IPS-NIHi7 (cell line): ENCODE results near the gene UBIAD1.
A peak's percentile ranks its signal among the peaks of the same experiment; 100 is the strongest.
"Not testable (repeated sequence)": the region's sequence is repeated elsewhere in the genome, so short reads cannot be mapped to it uniquely, and the experiment has no call there.

Source experiments
- DNase-seq: peaks from one replicate; pipeline ENCODE4 v3.0.0; 2012; ENCODE audit warnings: mixed read lengths; ENCODE audit errors: extremely low spot score

The UBIAD1 gene, protein sequence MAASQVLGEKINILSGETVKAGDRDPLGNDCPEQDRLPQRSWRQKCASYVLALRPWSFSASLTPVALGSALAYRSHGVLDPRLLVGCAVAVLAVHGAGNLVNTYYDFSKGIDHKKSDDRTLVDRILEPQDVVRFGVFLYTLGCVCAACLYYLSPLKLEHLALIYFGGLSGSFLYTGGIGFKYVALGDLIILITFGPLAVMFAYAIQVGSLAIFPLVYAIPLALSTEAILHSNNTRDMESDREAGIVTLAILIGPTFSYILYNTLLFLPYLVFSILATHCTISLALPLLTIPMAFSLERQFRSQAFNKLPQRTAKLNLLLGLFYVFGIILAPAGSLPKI

GRCh38 chr1:11272832-11273594 lies at the start of gene UBIAD1:
Gene UBIAD1 (plus strand): TSS chr1:11273198. CDS start chr1:11273532, 334 bp downstream.
- DNase-seq = peak; percentile 96

DNA sequence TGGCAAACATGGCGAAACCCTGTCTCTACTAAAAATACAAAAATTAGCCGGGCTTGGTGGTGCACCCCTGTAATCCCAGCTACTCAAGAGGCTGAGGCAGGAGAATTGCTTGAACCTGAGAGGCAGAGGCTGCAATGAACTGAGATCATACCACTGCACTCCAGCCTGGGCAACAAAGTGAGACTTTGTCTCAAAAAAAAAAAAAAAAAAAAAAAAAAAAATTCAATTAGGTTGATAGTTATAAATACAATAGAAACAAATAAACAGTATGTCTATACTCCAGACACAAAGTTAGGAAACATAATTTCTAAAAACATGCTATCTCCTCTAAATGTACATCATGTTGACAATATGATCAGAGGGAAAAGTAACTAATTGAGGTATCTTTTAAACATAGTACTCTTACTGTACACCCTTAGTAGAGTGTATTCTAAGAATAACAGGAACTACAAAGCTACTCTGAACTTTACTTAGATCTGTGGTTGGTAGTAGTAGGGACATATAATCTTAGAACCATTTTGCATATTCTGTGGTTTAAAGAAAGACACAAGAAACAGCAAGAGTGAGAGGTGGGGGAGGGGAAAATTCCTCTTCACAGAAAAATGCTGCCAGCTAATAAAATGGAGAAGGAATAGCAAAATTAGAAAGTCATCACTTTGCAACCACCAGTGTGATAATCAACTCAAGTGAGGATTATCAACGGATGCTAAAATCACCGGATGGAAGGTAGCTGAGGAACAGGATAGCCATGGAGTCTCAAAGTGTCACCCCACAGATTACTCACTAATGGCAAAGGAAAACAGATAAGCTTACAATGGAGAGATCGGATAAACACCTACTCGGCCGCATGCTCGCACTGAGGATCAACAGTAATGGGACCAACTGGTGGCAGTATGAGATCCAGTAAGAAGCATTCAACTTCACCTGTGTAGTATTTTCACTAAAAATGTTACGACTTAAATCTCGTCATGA lies 45.6 kb upstream of the UBIAD1 start:
- no peak for DNase-seq

- no peak for DNase-seq
These were observed 43.8 kb upstream of the UBIAD1 start for GRCh38 chr1:11229203-11229602.

DNA sequence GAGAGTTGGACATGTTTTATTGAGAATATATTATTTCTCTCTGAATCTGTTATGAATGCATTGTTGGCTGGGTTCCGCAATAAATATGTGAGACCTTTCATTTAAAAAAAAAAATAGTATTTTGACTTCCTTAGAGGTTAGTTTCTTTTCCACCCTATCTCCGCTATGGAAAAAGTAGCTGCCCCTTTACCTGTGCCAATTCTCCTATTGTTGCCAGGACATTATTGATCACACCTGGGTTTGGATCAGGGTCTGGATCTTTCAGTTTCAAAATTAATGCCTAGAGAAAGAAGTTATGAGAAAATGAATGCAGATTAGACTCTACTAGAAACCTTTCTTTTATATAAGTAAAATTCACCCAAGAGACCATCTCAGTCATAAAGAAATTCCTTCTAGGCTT lies 39.8 kb upstream of the UBIAD1 start:
- no peak for DNase-seq

- no peak for DNase-seq
These were observed 35.6 kb upstream of the UBIAD1 start for GRCh38 chr1:11237356-11237755.

GRCh38 chr1:11238311-11238710 lies 34.7 kb upstream of the UBIAD1 start:
- DNase-seq = no peak

DNA sequence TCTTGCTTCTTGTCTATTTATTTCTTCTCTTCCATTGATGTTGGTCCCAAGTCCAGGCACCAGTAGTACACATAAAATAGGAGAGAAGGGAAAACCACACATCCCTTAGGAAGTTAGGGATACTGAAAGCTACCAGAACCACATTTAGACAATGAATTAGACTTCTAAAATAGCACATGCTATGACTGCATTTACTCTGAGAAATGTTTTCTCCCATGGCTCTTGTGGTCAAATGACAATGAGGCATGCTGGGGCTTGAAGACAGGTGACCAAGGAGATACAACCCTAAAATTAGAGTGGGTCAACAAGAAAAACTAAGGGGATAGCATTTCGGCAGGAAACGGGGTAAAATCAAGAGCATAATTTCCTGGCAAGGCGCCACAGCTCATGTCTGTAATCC lies 27.8 kb upstream of the UBIAD1 start:
- no peak for DNase-seq

DNA sequence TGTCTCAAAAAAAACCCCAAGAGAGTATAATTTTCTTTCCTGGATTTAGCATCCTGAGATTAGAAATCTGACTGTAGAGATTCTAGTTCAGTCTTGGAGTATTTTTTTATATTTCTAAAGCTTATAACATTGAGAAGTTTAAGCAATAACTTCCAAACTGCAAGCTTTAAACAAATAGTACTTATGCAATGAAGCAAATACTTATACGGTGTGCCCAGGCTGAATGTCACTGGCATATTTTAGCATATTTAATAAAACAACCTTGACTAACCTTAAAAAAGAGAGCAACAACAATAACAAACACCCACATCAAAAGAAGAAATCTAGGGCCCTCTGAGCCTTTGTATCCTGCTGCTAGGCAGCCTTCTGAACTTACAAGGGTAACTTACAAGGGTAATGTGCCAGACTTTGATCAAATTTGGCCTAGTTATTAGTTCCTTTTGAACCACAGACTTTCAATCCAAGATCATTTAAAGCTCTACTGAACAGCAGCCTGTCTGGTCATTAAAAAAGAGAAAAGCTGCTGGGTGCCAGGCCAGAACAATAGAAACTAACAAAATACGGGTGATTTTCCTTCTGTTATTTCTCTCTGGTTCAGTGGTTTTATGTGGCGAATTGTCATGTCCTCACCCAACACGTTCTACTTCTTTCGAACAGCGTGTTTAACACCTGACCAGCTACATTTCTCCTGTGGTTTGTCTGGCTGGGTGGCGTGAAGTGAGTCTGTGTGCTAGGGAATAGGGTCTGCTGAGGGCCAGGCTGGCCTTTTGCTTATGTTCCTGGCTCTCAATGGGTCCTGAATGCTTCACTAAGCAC lies 26.9 kb upstream of the UBIAD1 start:
- DNase-seq = no peak

DNA sequence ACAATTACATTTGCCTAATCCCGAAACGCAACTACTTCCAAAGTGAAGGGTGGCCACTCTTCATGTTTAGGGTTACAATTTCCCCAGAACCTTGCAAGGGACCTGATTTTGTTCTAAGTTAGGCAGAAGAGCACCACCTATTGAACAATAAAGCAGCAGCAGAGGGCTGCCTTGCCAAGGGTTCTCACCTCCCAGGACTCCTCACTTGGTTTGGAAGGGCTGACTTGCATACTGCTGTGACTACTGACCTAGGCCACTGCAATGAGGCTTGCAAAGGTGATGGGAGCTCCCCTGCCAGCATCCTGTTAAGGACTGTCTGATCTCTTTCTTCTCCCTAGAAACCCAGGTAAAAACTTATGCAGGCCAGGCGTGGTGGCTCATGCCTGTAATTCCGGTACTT lies 24.8 kb upstream of the UBIAD1 start:
- DNase-seq = peak; percentile 41

DNA sequence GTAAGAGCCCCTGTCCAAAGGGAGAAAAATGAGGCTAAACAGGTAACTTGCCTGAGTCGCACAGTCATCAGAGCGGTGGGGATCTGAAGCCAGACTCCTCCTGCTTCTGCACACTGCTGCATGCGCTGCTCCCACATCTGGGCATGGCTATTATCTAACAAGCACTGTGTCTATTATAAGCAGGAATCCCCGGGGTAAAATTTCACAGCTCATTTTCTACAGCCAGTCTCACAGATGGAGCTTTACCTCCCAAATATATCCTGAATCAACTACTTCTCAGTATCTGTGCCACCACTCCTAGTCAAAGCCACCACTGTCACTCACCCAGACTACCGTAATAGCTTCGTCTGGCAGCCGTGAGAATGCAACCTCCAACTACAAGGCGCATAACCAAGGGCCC lies 20.5 kb upstream of the UBIAD1 start:
- no peak for DNase-seq

GRCh38 chr1:11253226-11253625 lies 19.8 kb upstream of the UBIAD1 start:
- no peak for DNase-seq

DNA sequence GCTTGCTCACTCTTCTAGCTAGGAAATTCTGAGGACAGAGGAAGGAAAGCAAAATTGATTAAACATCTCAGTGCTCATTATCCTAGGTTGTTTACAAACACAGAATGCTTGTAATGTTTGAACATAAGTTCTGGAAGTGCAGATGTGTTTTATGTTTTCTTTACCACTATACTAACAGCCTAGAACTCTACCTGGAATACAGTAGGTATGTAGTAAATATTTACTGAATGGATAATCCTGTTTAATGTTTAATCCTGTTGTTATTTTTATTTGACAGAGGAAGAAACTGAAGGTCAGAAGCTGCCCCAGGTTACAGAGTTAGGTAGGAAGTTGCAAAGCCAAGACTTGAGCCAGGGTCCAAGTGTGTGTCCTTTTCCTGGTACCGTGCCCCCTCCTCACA lies 16.7 kb upstream of the UBIAD1 start:
- no peak for DNase-seq

GRCh38 chr1:11262171-11263049 lies 10.6 kb upstream of the UBIAD1 start, which contains the start of gene MTOR:
Gene MTOR (minus strand): TSS chr1:11262551. CDS start chr1:11259409, 3,142 bp downstream.
- DNase-seq = peak; percentile 98

GRCh38 chr1:11266268-11267074 lies 6.5 kb upstream of the UBIAD1 start:
- DNase-seq = no peak

DNA sequence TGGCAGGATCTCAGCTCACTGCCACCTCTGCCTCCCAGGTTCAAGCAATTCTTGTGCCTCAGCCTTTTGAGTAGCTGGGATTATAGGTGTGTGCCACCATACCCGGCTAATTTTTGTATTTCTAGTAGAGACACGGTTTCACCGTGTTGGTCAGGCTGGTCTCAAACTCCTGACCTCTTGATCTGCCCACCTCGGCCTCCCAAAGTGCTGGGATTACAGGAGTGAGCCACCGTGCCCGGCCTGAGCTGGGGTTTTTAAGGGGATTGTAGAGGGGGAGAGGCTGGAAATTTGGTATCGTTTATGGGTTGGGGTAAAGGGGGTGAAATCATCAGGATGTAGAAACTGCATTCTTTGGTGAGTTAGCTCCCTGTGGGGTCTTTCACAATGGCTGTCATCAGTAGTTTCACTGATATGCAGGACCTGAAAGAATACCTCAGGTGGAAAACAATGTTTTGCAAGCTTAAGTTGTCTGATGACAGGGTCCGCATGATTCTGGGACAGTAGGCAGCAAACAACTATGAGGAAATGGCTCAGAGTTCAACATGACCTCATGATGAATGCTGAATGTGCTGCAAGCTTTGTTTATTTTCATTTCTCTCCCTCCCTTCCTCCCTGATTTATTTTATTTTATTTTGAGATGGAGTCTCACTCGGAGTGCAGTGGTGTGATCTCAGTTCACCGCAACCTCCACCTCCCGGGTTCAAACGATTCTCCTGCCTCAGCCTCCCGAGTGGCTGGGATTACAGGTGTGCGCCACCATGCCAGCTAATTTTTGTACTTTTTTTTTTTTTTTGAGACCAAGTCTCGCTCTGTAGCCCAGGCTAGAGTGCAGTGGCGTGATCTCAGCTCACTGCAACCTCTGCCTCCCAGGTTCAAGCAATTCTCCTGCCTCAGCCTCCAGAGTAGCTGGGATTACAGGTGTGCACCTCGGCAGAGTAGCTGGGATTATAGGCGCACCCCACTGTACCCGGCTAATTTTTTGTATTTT lies 5.4 kb upstream of the UBIAD1 start:
- DNase-seq = not testable (repeated sequence)

DNA sequence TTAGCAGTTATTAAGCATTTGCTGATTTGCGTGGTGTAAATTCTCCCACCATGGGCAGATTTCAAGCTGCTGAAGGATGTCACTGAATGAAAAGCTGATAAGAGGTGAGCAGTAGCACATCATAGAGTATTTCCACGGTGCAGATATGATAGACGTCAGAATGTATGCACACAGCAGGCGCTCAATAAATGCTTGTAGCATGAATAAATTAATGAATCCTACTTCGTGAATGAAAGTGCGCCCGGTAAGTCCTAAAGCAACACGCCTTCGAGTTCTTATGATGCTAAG lies 510 bp upstream of the UBIAD1 start:
- DNase-seq = no peak

DNA sequence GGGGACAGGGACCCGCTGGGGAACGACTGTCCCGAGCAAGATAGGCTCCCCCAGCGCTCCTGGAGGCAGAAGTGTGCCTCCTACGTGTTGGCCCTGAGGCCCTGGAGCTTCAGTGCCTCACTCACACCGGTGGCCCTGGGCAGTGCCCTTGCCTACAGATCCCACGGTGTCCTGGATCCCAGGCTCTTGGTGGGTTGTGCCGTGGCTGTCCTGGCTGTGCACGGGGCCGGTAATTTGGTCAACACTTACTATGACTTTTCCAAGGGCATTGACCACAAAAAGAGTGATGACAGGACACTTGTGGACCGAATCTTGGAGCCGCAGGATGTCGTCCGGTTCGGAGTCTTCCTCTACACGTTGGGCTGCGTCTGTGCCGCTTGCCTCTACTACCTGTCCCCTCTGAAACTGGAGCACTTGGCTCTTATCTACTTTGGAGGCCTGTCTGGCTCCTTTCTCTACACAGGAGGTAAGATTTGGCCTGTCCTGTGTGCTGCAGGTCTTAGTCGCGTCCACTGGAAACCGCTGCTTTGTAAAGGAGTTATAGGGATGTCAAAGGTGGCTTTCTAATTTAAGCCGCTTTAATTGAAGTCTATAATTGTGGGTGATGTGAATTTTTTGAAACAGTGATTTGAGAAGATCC lies 717 bp downstream of the UBIAD1 start:
- peak; percentile 28 for DNase-seq

DNA sequence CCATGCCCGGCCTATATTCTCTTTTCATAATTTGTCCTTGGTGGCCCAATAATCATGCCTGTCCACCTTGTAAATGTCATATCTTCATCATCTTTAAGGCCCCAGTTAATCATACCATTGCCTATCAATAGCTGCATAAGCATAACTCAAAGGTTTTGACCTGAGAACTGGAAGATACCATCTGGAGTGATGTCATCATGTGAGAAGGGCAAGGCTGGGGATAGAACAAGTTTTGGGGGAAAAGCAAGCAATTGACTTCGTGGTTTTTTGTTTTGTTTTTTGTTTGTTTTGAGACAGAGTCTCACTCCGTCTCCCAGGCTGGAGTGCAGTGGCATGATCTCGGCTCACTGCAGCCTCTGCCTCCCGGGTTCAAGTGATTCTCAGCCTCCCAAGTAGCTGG lies 6.2 kb downstream of the UBIAD1 start:
- DNase-seq = no peak
